Keratinocyte (primary cell): ENCODE measurements around the gene B4GAT1. TPM values are rescaled to one million over a fixed set of nuclear protein-coding genes. Genes with fewer than 3 reads are reported as not detected.

Experiments
- DNase-seq: peaks from one replicate; pipeline ENCODE4 v3.0.0-alpha.2; 2011; ENCODE audit warnings: low read depth, missing footprints, low spot score
- FAIRE-seq: peaks from 2 replicates; lab custom pipeline; 2011; peaks lifted over from hg19 to GRCh38; lab: Jason Lieb, UNC
- H2AFZ ChIP-seq: 2 replicates; pipeline ENCODE4 v1.6.0; 2012; ENCODE audit warnings: low read length, control low read depth, inconsistent platforms; ENCODE audit not compliant: control insufficient read depth
- H3K27ac ChIP-seq: 2 replicates; pipeline ENCODE4 v1.5.1; 2011; ENCODE audit warnings: low read length; ENCODE audit not compliant: control insufficient read depth, insufficient read depth
- H3K27me3 ChIP-seq: 3 replicates; pipeline ENCODE4 v1.6.0; 2011; ENCODE audit warnings: low read length; ENCODE audit not compliant: control insufficient read depth, insufficient read depth; ENCODE audit errors: extremely low read depth
- H3K36me3 ChIP-seq, 2 experiments: 2 replicates in 1 of 2; 3 replicates in 1 of 2; pipeline ENCODE4 v1.5.1; 2011; ENCODE audit warnings: low read length in 2 of 2, mild to moderate bottlenecking in 1 of 2; ENCODE audit not compliant: control insufficient read depth in 2 of 2, insufficient read depth in 2 of 2; ENCODE audit errors: extremely low read depth in 1 of 2
- H3K4me1 ChIP-seq: 3 replicates; pipeline ENCODE4 v1.5.1; 2011; ENCODE audit warnings: low read length; ENCODE audit not compliant: control insufficient read depth, insufficient read depth; ENCODE audit errors: extremely low read depth
- H3K4me2 ChIP-seq: 3 replicates; pipeline ENCODE4 v1.6.0; 2011; ENCODE audit warnings: low read depth, low read length; ENCODE audit not compliant: control insufficient read depth, insufficient read depth; ENCODE audit errors: extremely low read depth
- H3K4me3 ChIP-seq, 3 experiments: fragments of 200-600 bp in 1 of 3; sonication (generic) in 1 of 3; 2 replicates in 2 of 3; 3 replicates in 1 of 3; pipeline ENCODE4 v1.5.1; 2011 to 2016; ENCODE audit warnings: low read length in 3 of 3, mild to moderate bottlenecking in 3 of 3, control low read depth in 2 of 3, inconsistent platforms in 1 of 3, low read depth in 1 of 3, mixed read lengths in 1 of 3, mixed run types in 1 of 3, moderate library complexity in 1 of 3; ENCODE audit not compliant: control insufficient read depth in 2 of 3, insufficient read depth in 2 of 3; ENCODE audit errors: extremely low read depth in 1 of 3
- H3K79me2 ChIP-seq: 2 replicates; pipeline ENCODE4 v1.6.0; 2012; ENCODE audit warnings: low read length; ENCODE audit not compliant: control insufficient read depth, insufficient read depth
- H3K9ac ChIP-seq: 3 replicates; pipeline ENCODE4 v1.6.0; 2011; ENCODE audit warnings: low read length; ENCODE audit not compliant: control insufficient read depth, insufficient read depth; ENCODE audit errors: extremely low read depth
- H3K9me1 ChIP-seq: 3 replicates; pipeline ENCODE4 v1.6.0; 2011; ENCODE audit warnings: low read length; ENCODE audit not compliant: control insufficient read depth, insufficient read depth; ENCODE audit errors: extremely low read depth
- H3K9me3 ChIP-seq: 2 replicates; pipeline ENCODE4 v1.5.1; 2012; ENCODE audit warnings: low read depth, low read length; ENCODE audit not compliant: control insufficient read depth
- H4K20me1 ChIP-seq: 3 replicates; pipeline ENCODE4 v1.6.0; 2011; ENCODE audit warnings: low read length; ENCODE audit not compliant: control insufficient read depth, insufficient read depth; ENCODE audit errors: extremely low read depth
- EZH2 ChIP-seq: IDR thresholded peaks from one replicate; pipeline ENCODE4 v1.6.1; 2012; ENCODE audit warnings: inconsistent platforms, mild to moderate bottlenecking, low read length, moderate library complexity
- dilution Hi-C: fragments of 300-500 bp; cut with MboI; formaldehyde crosslinking; loops from one replicate; pipeline ENCODE4 v1.7.0; 2020; ENCODE audit warnings: low sequenced_read_pairs; ENCODE audit not compliant: extremely low pct_ligation_motif_present
- polyA plus RNA-seq, 5 experiments: library from polyadenylated mRNA; depleted of rRNA in 3 of 5; stranded (reverse) in 3 of 5; stranded (forward) in 1 of 5; unstranded in 1 of 5; fragments of >200 nt; gene quantifications; 1 replicate in 1 of 5; 2 replicates in 3 of 5; 3 replicates in 1 of 5; pipeline versions ENCODE4 v1.2.1 to v1.2.3, GENCODE V29; 2011 to 2012; ENCODE audit warnings: missing spikeins in 2 of 5, low read depth in 1 of 5, low replicate concordance in 1 of 5
- TF ChIP-seq, protein P1 (sequence below), 3 experiments: IDR thresholded peaks in 1 of 3; conservative IDR thresholded peaks in 1 of 3; optimal IDR thresholded peaks in 1 of 3; 2 replicates in 2 of 3; 3 replicates in 1 of 3; pipeline versions ENCODE3 to v1.5.1; 2011; ENCODE audit warnings: low read length in 3 of 3, mild to moderate bottlenecking in 3 of 3, moderate library complexity in 2 of 3, control low read depth in 1 of 3, inconsistent platforms in 1 of 3; ENCODE audit not compliant: insufficient read depth in 2 of 3; ENCODE audit errors: extremely low read depth in 1 of 3

The B4GAT1 gene
- polyA plus RNA-seq, 1 donor (not counting 4 experiments of a cell fraction or from before 2014, with no cell fraction given): 5.2 TPM

DNA sequence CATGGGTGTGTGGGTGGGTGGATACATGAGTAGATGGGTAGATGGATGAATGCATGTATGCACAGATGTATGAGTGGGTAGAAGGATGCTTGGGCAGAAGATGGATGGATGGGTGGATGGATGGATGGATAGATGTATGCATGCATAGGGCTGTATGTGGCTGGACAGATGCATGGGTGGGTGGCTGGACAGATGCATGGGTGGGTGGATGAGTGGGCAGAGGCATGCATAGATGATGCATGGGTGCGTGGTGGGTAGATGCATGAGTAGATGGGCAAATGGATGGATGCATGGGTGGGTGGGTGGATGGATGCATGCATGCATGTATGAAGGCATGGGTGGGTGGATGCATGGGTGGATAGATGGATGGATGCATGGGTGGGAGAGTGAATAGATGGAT, 23.7 kb downstream of the B4GAT1 start:
- Histone ChIP-seq H3K9me3 (no peaks in the 10 kb centered on the region), H4K20me1 (no peaks in the 10 kb centered on the region), H3K36me3 (no peaks in the 10 kb centered on the region), H3K4me2 (no peak overlapping the region), H3K27me3 (no peaks in the 10 kb centered on the region), H3K9me1 (no peaks in the 10 kb centered on the region), H2AFZ (no peak overlapping the region), H3K4me1 (peaks cover 36% of the 10 kb centered on the region), H3K27ac (no peak overlapping the region), H3K9ac (no peak overlapping the region), H3K79me2 (no peaks in the 10 kb centered on the region), H3K4me3 (no peak overlapping the region)
- FAIRE-seq (no peak), DNase-seq (no peak)
- TF ChIP-seq, protein P1, sequence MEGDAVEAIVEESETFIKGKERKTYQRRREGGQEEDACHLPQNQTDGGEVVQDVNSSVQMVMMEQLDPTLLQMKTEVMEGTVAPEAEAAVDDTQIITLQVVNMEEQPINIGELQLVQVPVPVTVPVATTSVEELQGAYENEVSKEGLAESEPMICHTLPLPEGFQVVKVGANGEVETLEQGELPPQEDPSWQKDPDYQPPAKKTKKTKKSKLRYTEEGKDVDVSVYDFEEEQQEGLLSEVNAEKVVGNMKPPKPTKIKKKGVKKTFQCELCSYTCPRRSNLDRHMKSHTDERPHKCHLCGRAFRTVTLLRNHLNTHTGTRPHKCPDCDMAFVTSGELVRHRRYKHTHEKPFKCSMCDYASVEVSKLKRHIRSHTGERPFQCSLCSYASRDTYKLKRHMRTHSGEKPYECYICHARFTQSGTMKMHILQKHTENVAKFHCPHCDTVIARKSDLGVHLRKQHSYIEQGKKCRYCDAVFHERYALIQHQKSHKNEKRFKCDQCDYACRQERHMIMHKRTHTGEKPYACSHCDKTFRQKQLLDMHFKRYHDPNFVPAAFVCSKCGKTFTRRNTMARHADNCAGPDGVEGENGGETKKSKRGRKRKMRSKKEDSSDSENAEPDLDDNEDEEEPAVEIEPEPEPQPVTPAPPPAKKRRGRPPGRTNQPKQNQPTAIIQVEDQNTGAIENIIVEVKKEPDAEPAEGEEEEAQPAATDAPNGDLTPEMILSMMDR (optimal IDR thresholded peaks at IDR 0.05 in 1 of 3, IDR thresholded peaks at IDR 0.05 in 1 of 3, conservative IDR thresholded peaks at IDR 0.05 in 1 of 3; ENCODE audit: extremely low read depth in 1 of 3, insufficient read depth in 2 of 3, low read length in 3 of 3): no peak
- no peak for TF ChIP-seq EZH2
- dilution Hi-C loops: no loop called here

DNA sequence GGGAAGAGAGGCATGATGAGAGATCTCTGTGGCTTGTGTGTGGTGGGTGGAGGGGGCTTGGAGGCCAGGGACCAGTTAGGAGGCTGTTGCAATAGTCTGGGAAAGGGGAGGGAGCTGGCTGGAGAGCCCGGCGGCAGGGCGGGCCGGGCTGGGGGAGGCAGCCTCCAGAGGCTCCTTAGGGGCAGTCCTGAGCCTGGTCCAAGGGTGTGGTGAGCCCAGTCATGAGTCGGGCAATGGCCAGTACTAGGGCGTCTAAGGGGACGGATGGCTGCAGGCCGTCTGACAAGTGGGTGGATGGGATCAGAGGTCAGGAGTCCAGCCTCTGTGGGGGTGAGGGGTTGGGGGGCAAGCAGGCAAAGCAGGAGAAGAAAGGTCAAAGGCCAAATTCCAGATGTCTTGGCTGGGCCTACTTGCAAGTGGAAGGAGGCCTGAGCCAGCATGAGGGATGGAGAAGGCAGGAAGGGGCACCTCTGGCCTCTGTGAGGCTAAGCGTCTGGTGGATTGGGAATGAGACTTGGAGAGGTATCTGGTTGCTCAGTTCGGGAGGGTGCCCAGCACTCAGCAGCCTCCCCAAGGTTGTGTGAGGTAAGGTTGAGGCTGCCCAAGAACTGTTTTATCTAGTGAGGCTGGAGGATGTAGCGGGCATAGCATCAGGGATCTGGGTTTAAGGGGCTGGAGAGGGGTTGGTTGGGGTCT, 24.5 kb downstream of the B4GAT1 start:
- H3K27me3 ChIP-seq: no peaks in the 10 kb centered on the region
- no peak overlapping the region for H3K4me3 ChIP-seq
- H3K9me1 ChIP-seq: no peaks in the 10 kb centered on the region
- H3K79me2 ChIP-seq: no peaks in the 10 kb centered on the region
- no peak overlapping the region for H2AFZ ChIP-seq
- no peak overlapping the region for H3K4me2 ChIP-seq
- H3K36me3 ChIP-seq: no peaks in the 10 kb centered on the region
- no peak overlapping the region for H3K9ac ChIP-seq
- no peaks in the 10 kb centered on the region for H4K20me1 ChIP-seq
- H3K4me1 ChIP-seq: peaks cover 36% of the 10 kb centered on the region
- H3K9me3 ChIP-seq: no peaks in the 10 kb centered on the region
- FAIRE-seq: no peak
- TF ChIP-seq EZH2: no peak
- TF ChIP-seq, protein P1 (optimal IDR thresholded peaks at IDR 0.05 in 1 of 3, IDR thresholded peaks at IDR 0.05 in 1 of 3, conservative IDR thresholded peaks at IDR 0.05 in 1 of 3; ENCODE audit: extremely low read depth in 1 of 3, insufficient read depth in 2 of 3, low read length in 3 of 3): no peak
- H3K27ac ChIP-seq: no peak overlapping the region
- DNase-seq: no peak
- dilution Hi-C loops: no loop called here
